Stimulated activated CD4-positive, alpha-beta T cell treated with anti-CD3 and anti-CD28 coated beads, Interleukin-1b, Interleukin-23, amount 100 ng/mL, for 24 hours (primary cell): ENCODE results near the gene SOWAHB.
"Not testable (repeated sequence)": the region's sequence is repeated elsewhere in the genome, so short reads cannot be mapped to it uniquely, and the experiment has no call there.

ENCODE experiments used
- DNase-seq, 4 experiments: peaks; one replicate each; pipeline ENCODE4 v3.0.0-alpha.2; 2020; ENCODE audit warnings: low read depth in 4 of 4, low spot score in 1 of 4

Gene SOWAHB

DNA sequence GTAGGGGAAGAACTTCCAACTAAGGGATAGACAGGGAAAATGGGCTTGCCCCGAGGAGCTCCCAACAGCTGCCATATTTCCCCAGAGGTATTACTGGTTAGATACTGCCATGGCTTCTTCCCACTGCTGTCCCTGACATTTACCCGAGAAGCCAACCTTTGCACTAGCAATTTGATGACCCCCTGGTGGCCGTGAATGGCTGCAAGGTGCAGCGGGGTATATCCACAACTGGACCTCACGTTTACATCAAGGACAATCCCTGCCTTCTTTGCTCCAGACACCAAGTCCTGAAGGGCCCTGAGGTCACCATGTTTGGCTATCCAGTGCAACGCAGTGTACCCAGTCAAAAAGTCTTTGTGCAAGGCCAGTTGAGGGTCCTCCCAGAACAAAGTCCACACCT, 2.3 kb downstream of the SOWAHB start:
- DNase-seq, result no peak

DNA sequence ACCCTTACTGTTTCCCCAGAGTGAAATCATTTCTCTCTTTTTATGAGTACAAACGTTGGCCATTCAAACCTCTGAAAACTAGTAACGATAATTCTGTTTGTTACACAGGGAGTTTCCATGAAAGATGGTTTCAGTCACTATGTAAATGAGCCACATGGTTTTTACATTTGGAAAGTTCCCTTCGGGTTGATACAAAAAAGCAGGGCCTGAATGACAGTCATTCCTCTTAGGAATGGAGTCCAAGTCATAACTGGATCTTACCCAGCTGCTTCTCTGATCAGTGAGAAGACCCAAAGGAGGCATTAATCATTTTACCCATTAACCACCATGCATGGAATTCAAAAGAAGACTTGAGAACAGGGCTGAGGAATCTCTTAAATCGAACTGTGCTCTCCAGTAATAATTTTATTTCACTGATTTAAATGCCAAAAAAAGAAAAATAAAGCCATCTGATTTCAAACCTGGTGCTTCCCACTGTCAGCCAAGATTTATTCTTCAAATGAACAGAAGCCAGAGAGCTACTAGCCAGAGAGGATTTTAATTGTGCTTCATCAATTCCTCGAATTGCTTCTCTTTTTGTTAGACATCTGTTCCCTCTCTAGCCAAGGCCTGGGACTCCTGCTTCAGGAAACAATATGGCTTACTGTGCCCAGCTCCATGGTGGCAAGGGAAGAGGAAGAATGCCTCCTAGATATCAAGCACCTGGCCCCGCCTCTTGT, 3.2 kb downstream of the SOWAHB start:
- no peak for DNase-seq

DNA sequence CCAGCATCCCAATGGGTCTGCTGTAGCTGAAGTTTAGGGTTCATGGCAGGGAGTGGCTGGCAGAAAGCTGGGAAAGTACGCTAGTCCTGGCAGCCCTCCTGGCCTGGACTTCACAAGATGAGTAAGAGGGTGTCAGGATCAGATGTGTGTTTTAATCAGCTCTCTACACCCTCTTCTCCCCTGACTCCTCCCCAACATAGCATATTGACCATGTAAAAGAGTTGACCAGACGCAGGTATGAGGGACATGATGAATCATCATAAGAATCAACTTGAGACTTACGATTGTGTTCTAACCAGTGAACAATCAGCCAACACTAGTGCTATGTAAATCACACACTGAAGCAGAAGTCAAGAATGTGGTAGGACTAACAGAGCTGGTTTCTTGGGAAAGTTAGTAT, 5.3 kb downstream of the SOWAHB start:
- DNase-seq, result no peak

DNA sequence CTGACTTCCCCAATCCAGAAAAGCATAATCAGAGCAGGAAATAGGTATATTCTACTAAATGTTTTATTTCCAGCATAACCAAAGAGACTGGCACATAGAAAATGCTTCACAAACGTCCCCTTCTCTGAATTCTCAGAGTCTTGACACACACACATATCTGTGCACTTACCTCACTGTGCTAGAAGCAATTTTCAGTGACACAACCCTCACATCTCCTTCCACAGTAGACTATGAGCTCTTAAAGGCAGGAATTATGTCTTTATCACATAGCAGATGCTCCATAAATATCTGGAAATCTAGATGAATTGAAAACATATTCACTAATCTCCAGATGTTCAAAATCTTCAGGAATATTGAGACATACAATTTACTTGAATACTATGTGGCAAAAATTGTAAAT, 5.9 kb downstream of the SOWAHB start:
- DNase-seq, result no peak

DNA sequence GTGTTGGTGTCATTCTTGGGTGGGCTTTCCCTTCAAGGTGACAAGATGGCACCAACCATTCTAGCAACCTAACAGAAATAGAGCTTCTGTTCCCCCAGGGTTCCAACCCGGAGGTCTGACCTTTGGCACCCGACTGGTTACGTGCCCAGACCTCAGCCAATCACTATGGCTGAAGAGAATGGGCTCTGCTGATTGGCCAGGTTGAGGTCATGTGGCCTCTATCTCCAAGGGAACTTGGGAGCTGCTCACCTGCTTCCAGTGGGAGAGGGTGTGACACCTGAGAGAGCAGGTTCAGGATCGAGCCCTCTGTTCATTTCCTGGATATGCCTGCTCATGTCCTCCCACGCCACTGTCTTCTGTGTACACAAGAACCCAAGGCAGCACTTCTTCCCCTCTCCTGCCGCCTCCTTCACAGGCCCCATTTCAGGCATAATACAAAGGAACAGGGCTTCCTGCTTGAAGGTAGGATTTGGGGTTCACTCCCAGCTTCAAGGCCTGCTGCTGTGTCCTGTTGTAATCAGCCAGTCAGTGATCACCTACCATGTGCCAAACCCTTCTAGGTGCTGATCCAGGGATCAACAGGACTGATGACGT, 11.0 kb downstream of the SOWAHB start:
- no peak for DNase-seq

DNA sequence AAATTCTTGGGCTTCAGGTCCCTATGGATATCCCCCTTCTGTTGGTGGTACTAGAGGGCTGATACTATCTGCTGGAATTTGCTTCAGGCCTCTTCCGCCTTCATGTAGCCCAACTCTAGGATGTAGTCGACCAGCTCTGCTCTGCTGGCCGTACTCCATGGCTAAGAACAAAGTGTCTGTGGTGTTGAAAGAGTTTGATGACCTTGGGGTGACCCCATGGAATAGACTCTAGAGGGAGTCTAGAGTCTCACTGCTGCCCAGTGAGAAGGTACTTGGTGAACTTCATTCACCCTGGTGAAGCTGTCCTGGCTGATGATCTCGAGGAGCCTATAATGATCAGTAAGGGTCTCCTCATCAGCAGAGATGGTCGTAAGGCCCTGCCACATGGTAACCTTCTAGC, 11.7 kb downstream of the SOWAHB start:
- no peak for DNase-seq

DNA sequence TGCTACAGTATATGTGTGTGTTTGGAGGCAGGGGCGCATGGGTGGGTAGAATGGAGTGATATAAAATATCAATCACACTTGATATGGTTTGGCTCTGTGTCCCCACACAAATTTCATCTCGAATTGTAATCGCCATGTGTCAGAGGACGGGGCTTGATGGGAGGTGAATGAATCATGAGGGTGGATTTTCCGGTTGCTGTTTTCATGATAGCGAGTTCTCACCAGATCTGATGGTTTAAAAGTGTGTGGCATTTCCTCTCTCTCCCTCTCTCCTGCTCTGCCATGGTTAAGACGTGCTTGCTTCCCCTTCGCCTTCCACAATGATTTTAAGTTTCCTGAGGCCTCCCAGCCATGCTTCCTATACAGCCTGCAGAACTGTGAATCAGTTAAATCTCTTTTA, 14.8 kb downstream of the SOWAHB start:
- no peak for DNase-seq

DNA sequence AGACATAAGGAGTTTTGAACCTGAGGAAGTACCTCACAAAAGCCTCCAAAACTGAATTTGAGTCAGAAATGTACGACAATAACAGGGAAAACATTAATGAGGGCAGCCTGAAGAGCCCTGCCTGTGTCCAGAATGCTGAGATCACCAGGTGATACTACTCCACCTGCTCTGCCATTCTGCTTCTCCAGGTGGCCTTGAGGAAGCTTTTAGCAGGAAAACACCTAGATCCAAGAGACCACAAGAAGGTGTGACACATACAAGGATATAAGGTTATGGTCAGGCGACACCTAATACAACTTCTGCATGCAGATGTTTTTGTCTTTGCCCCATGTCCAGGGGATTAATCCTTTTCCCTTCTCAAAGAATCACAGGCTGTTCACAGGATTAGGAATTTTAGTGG, 15.3 kb downstream of the SOWAHB start:
- no peak for DNase-seq

DNA sequence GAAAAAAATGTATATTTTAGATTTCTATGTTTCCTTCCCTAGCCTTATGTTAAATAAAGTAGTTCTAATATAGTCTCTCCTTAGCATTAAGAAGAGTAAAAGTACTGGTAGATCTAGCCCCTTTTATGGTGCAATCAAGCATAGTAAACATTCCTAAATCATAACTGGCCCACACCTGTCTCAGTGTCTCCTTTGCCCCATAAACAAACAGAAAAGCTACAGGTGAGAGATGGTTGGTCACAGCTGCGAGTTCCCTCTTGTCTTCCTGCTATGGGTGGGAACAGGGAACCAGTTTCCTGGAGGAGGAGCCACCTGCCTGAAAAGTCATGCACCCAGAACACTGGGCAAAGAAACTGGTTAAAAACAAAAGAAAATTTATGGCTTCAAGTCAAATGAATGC, 16.6 kb downstream of the SOWAHB start:
- DNase-seq, result no peak

DNA sequence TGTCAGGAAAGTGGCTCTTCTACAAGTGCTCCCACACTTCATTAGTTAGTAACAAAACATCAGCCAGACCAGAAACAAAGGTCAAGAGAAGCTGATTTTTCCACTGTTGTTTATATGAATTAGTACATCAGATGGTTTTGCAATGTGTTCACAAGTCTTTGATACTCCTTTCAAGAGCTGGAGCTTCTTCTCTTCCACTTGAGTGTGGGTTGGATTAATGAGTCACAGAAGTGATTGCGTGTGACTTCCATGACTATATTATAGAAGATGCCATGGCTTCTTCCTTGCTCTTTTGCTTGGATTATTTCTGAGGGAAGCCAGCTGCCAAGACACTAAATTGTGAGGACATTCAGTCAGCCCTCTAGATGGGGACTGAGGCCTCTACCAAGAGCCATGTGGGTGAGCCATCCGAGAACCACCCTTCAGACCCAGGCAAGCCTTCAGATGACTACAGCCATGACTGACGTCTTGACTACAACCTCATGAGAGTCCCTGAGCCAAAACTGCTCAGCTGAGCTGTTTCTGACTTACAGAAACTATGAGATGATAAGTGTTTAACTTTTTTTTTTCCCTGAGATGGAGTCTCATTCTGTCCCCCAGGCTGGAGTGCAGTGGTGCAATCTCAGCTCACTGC, 18.1 kb downstream of the SOWAHB start:
- DNase-seq, result no peak

DNA sequence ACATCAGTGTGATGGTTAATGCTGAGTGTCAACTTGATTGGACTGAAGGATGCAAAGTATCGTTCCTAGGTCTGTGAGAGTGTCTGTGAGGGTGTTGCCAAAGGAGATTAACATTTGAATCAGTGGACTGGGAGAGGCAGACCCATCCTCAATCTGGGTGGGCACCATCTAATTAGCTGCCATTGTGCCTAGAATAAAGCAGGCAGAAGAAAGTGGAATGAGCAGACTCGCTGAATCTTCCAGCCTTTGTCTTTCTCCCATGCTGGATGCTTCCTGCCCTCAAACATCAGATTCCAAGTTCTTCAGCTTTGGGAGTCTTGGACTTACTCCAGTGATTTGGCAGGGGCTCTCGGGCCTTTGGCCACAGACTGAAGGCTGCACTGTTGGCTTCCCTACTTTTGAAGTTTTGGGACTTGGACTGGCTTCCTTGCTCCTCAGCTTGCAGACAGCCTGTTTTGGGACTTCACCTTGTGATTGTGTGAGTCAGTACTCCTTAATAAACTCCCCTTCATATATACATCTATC, 19.2 kb downstream of the SOWAHB start:
- not testable (repeated sequence) for DNase-seq

DNA sequence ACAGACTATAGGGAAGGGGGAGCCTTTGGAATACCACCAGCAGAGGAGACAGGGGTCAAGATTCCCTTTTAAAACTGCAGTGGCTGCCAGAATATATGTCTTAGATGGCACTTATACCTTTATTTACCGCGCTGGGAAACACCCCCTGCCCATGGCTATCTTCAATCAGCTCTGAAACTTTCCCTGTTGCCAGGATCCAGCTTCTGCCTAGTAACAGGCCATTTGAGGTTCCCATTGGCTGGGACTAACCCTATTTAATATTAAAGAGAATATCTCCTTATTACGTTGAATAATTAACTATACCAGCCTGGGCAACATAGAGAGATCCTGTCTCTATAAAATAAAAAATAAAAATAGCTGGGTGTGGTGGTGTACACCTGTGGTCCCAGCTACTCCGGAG, 23.8 kb downstream of the SOWAHB start:
- DNase-seq, result no peak

DNA sequence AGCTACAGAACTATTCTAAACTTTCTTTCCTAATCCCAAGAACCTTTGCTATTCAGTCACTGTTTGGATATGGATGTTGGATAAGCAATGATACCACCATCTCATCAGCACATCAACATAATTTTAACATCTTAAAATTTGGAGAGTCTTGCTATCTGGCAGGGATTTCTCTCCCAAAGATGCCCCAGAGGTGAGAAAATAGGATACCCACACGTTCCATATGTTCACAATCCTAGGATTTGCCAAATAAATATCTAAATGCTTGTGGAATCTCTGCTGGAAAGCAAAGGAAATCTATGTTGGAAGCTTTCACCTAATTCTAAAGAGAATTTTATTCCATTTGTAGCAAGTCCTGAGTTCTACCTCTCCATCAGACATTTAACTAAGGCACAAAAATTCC, 24.4 kb downstream of the SOWAHB start:
- DNase-seq, result no peak

DNA sequence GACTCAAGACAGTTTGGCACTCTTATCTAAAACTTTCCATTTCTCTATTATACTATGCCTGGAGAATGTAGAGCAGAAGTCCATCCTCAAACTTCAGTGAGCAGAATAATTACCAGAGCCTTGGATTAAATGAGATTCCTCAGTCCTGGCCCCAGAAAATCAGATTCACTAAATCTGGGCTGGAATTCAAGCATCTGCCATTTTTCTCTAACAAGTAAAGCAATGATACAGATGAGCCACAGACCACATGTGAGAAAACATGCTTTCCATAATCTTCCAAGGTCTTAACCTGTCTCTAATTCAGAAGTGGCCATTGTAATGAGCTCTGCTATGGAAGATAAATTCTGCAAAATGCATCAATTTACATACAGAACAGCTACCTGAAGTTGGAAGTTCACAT, 25.4 kb downstream of the SOWAHB start:
- DNase-seq, result no peak

DNA sequence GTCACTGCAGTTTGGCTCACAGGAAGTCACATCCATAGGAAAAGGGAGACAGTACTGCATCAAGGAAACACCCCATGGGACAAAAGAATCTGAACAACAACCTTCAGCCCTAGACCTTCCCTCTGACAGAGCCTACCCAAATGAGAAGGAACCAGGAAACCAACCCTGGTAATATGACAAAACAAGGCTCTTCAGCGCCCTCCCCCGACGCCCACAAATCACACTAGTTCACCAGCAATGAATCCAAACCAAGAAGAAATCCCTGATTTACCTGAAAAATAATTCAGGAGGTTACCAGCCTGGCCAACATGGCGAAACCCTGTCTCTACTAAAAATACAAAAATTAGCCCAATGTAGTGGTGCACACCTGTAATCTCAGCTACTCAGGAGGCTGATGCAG, 29.2 kb downstream of the SOWAHB start:
- not testable (repeated sequence) for DNase-seq

DNA sequence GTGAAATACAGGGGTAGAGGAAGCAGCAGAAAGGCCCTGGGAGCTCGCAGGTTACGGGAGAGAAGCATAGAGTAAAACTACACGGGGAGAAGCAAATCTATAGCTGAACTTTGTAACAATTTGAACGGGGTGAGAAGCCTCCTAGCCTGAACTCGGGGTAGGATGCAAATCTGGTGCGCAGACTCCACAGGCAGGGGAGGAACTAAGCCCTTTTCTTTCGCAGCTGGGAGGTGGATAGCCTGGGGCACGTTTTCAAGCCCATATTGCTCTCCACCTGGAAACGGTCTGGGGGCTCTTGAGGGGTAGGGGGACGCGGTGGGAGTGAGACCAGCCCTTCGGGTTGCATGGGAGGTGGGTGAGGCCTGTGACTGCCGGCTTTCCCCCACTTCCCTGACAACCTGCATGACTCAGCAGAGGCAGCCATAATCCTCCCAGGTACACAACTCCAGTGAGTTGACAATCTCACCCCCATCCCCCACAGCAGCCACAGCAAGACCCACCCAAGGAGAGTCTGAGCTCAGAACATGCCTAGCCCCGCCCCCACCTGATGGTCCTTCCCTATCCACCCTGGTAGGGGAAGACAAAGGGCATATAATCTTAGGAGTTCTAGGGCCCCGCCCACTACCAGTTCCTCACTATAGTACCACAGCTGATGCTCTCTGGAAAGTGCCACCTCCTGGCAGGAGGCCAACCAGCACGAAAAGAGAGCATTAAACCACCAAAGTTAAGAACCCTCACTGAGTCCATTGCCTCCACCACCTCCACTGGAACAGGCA, 29.9 kb downstream of the SOWAHB start:
- DNase-seq, result no peak

DNA sequence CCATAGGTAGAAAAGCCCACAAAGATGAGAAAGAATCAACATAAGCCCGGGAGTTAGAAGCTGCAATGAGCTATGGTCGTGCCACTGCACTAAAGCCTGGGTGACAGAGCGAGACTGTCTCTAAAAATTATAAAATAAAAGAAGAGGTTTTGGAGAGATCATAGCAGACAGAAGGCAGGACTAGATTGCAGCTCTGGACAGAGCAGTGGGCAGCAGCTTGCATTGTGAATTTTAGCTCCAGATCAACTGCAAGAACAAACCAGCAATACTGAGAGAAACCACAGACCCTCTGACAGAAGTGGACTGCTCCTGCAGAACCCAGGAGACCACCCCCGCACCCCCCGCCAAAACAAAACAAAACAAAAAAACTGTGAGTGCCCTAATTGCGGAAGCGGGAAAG, 30.6 kb downstream of the SOWAHB start:
- no peak for DNase-seq

DNA sequence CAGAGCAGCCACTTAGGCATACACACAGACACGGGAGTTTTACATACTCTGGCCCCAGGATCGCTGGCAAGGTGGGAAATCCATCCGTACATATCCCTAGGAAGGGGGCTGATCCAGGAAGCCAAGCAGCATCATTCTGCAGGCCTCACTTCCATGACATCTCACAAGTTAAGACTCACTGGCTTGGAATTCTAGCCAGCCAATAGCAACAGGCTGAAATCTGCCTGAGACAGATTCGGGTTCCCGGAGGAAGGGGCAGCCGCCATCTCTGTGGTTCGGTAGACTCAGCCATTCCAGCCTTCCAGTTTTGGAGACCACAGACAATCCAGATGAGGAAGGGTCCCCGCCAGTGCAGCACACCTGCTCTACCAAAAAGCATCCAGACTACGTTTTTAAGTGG, 31.3 kb downstream of the SOWAHB start:
- no peak for DNase-seq

DNA sequence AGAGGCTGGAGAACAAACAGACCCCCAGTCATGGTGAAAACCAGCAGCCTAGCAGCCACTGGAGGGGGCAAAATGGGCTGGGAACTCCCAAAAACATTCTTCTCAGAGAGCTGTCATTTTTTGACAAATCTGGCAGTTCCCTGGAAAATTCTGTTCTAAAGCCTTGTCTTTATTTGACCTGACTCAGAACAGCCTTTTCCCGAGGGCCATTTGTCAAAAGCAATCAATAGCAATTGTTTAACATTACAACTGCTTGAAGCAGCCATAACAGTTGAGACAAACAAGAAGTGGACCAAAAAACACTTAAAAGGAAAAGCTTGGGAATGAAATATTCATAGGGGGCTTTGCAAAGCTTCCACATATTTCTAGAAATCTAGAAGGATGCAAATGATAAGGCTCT, 39.6 kb downstream of the SOWAHB start:
- DNase-seq, result no peak

DNA sequence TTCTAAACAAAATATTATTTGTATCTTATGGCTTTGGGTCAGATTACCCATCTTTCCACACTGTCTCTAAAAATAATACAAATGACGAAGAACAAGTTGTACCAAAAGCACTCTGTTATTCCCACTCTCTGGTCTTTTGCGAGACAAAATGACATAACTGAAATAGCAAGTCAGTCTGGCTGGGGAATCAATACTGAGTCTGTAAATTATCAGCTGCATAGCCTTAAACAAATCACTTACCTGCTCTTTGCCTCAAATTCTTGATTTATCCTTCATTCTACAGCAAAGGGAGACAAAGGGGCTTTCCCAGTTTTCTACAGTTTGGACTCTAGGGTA, 40.9 kb downstream of the SOWAHB start:
- no peak for DNase-seq

DNA sequence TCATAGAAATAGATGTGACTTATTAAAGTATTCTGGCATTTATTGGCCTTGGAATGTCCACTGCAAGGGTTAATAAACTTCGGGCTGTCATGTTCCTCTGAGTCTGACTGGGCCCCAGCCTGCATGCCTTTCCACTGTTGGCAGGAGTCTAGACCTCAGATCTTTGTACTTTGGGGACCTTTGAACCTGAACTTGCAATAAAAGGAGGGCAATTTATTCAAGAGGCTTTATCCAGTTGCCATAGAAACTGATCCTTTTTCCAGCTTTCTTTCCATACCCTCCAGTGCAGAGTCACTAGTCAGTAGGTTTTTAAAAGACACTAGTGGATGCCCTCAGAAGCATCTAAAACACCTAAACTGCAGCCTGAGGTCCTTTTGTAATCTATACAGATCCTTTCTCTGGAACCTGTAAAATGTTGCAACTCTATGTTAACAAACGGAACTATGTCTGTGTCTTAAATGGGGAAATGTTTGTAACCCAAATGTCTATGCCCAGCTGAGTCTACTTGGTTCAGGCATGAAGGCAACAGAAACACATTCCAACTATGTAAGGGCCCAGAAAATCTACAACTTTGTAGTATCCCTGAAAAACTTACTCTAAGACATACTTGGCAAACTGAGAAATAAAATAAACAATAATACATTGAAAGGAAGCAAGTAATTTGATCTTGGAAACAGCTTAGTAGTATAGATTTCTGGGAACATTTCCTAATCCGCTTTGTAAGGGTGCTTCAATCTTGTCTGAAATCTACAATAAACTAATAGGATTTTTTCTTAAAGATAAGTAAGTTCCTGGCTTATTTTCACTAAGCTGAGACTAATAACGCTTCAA, 41.5 kb downstream of the SOWAHB start:
- DNase-seq, result no peak
